Measurements from ENCODE around the gene PLA2G2F. TPM values are rescaled to one million over a fixed set of nuclear protein-coding genes. Genes with fewer than 3 reads are reported as not detected.

PLA2G2F gene
- total RNA-seq, 1 donor from 2014 or later: not detected

DNA sequence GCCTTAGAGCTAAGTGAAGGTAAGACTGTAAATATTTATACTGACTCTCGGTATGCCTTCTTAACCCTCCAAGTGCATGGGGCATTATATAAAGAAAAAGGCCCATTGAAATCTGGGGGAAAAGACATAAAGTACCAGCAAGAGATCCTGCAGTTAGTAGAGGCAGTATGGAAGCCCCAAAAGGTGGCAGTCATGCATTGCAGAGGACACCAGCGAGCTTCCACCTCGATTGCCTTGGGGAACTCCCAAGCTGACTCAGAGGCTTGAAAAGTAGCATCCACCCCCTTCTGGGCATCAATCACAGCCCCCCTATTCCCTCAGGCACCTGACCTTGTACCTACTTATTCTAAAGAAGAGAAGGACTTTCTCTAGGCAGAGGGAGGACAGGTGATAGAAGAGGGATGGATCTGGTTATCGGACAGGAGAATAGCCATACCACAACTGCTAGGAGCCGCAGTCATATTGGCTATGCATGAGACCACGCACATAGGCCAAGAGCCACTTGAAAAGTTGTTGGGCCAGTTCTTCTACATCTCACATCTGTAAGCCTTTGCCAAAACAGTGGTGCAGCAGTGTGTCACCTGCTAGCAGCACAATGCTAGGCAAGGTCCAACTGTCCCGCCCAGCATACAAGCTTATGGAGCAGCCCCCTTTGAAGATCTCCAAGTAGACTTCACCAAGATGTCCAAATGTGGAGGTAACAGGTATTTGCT is 19.4 kb downstream of the PLA2G2F start:
- intact Hi-C loops (cut with micrococcal nuclease): no loop called here
- Mint-ChIP-seq H3K27me3 (no peaks in the 10 kb centered on the region), H3K36me3 (ENCODE audit: low read depth) (peaks cover 3% of the 10 kb centered on the region), H3K4me3 (no peak overlapping the region), H3K4me1 (peaks cover 12% of the 10 kb centered on the region), H3K9me3 (peaks cover 10% of the 10 kb centered on the region), H3K27ac (no peak overlapping the region)
- no peak for DNase-seq

DNA sequence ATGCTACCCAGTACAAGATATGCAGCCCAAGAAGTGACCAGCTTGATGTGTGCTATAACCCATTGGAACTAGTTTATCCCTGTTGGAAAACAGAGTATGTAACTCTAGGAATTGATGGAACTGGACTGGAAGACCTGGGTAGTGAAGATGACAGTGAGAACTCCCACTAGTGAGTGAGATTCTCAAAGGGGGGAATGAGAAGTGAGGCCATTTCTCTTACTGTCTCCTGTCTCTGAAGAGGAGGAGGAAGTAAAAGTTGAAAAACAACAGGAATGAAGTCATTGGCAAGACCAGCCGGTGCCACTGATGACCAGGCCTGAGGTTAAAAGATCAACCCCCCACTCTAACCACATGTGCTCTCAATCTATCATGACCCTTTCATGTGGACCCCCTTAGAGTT is 20.9 kb downstream of the PLA2G2F start:
- H3K27ac Mint-ChIP-seq: no peak overlapping the region
- H3K9me3 Mint-ChIP-seq: peaks cover 10% of the 10 kb centered on the region
- peaks cover 3% of the 10 kb centered on the region for H3K36me3 Mint-ChIP-seq (ENCODE audit: low read depth)
- H3K4me1 Mint-ChIP-seq: peaks cover under 1% of the 10 kb centered on the region
- H3K4me3 Mint-ChIP-seq: no peak overlapping the region
- intact Hi-C loops (cut with micrococcal nuclease): no loop called here
- peaks cover 2% of the 10 kb centered on the region for H3K27me3 Mint-ChIP-seq
- DNase-seq: no peak

- H3K27ac Mint-ChIP-seq: no peak overlapping the region
- H3K4me1 Mint-ChIP-seq: peaks cover 6% of the 10 kb centered on the region
- peaks cover 8% of the 10 kb centered on the region for H3K27me3 Mint-ChIP-seq
- intact Hi-C loops (cut with micrococcal nuclease): loop anchor here (1.0 kb wide), 1 partner anchor 31 kb away; no protein-coding TSS in a partner anchor
- no peak overlapping the region for H3K4me3 Mint-ChIP-seq
- H3K9me3 Mint-ChIP-seq: peaks cover 10% of the 10 kb centered on the region
- H3K36me3 Mint-ChIP-seq (ENCODE audit: low read depth): peaks cover 3% of the 10 kb centered on the region
- DNase-seq: no peak
These were observed 25.6 kb downstream of the PLA2G2F start for GRCh38 chr1:20164694-20165202.

GRCh38 chr1:20165522-20165951 is 26.4 kb downstream of the PLA2G2F start:
- Mint-ChIP-seq H3K9me3 (peaks cover 7% of the 10 kb centered on the region), H3K27me3 (peaks cover 8% of the 10 kb centered on the region), H3K36me3 (ENCODE audit: low read depth) (peaks cover 3% of the 10 kb centered on the region), H3K4me1 (peaks cover 6% of the 10 kb centered on the region), H3K27ac (no peak overlapping the region), H3K4me3 (no peak overlapping the region)
- peak; percentile 78 for DNase-seq
- intact Hi-C loops (cut with micrococcal nuclease): loop anchor here (1.0 kb wide), 1 partner anchor 30 kb away; no protein-coding TSS in a partner anchor

- Mint-ChIP-seq H3K36me3 (ENCODE audit: low read depth) (peaks cover 3% of the 10 kb centered on the region), H3K27ac (no peak overlapping the region), H3K9me3 (peaks cover 7% of the 10 kb centered on the region), H3K4me3 (no peak overlapping the region), H3K4me1 (peaks cover 6% of the 10 kb centered on the region), H3K27me3 (peaks cover 8% of the 10 kb centered on the region)
- intact Hi-C loops (cut with micrococcal nuclease): no loop called here
- no peak for DNase-seq
These were observed 26.9 kb downstream of the PLA2G2F start for GRCh38 chr1:20166051-20166450.

DNA sequence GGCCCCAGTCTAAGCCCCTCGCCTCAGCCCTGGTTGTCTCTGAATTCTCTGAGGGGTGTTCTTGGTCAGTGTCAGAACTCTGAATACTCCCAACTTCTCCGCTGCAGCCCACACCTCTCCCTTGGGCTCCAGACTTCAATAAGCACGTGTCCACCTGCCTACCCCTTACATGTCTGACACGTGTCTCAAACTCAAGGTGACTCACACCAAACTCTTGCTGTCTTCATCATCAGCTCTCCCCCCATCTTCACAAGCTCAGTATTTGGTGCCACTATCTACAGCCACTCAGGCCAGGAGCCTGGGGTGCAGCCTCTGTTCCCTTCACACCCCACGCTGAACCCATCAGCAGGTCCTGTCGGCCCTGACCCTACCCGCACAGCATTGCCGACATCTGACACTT is 28.0 kb downstream of the PLA2G2F start:
- no peak for DNase-seq
- peaks cover 8% of the 10 kb centered on the region for H3K27me3 Mint-ChIP-seq
- peaks cover 5% of the 10 kb centered on the region for H3K9me3 Mint-ChIP-seq
- no peaks in the 10 kb centered on the region for H3K36me3 Mint-ChIP-seq (ENCODE audit: low read depth)
- H3K27ac Mint-ChIP-seq: no peak overlapping the region
- intact Hi-C loops (cut with micrococcal nuclease): no loop called here
- H3K4me1 Mint-ChIP-seq: peaks cover 13% of the 10 kb centered on the region
- H3K4me3 Mint-ChIP-seq: no peak overlapping the region

GRCh38 chr1:20168564-20169491 is 29.7 kb downstream of the PLA2G2F start:
- Mint-ChIP-seq H3K4me3 (no peak overlapping the region), H3K27ac (no peak overlapping the region), H3K4me1 (peaks cover 17% of the 10 kb centered on the region), H3K36me3 (ENCODE audit: low read depth) (no peaks in the 10 kb centered on the region), H3K27me3 (peaks cover 8% of the 10 kb centered on the region), H3K9me3 (no peaks in the 10 kb centered on the region)
- intact Hi-C loops (cut with micrococcal nuclease): no loop called here
- DNase-seq: no peak

DNA sequence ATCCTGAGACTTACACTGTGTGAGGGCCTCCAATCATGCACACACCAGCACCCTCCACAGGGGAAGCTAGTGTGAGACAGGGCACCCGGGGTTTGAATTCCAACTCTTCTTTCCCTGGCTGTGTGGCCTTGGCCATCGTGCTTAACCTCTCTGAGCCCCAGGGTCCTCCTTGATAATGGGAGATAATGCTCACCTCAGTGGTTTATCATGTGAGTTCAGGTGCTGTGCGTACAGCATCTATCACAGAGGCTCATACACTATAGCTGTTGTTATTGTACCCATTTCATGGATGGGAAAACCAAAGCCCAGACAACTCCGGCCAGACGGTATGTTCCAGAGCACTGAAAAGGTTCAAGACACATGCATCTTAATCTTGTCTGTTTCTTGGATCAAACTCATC is 30.8 kb downstream of the PLA2G2F start:
- no peak overlapping the region for H3K4me3 Mint-ChIP-seq
- intact Hi-C loops (cut with micrococcal nuclease): loop anchor here (2.0 kb wide), 1 partner anchor 17 kb away; the partner anchor contains the start of genes PLA2G2C and UBXN10
- H3K4me1 Mint-ChIP-seq: peaks cover 24% of the 10 kb centered on the region
- H3K36me3 Mint-ChIP-seq (ENCODE audit: low read depth): no peaks in the 10 kb centered on the region
- peaks cover 6% of the 10 kb centered on the region for H3K27me3 Mint-ChIP-seq
- no peak overlapping the region for H3K27ac Mint-ChIP-seq
- no peaks in the 10 kb centered on the region for H3K9me3 Mint-ChIP-seq
- DNase-seq: no peak

DNA sequence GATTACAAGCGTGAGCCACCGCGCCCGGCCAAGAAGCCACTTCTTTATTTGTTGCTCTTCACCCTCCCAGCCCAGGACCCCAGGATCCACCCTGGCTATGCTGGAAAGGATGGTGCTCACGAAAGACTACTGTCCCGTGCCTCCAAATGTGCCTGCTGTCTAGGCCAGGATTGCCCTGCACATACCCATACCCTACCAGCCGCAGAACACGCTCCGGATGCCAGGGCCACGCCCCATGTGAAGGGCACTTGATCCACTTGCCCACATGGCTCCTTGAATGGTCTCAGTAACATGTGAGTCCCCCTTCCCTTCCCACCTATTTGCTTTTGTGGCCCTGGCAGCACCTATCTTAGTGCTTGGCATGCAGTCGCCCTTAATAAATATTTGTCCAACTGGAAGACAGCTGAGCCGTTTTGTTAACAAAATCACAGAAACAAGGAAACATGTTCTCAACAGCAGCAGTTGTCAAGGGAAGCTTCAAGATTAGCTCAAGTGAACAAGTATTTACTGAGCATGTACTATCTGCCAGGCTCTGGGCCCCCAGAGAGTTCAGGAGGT is 33.0 kb downstream of the PLA2G2F start:
- H3K27ac Mint-ChIP-seq: no peak overlapping the region
- peaks cover 31% of the 10 kb centered on the region for H3K4me1 Mint-ChIP-seq
- no peak overlapping the region for H3K4me3 Mint-ChIP-seq
- no peaks in the 10 kb centered on the region for H3K36me3 Mint-ChIP-seq (ENCODE audit: low read depth)
- H3K27me3 Mint-ChIP-seq: peaks cover 3% of the 10 kb centered on the region
- no peak for DNase-seq
- no peaks in the 10 kb centered on the region for H3K9me3 Mint-ChIP-seq
- intact Hi-C loops (cut with micrococcal nuclease): no loop called here

GRCh38 chr1:20174937-20175666 is 36.0 kb downstream of the PLA2G2F start:
- peaks cover 11% of the 10 kb centered on the region for H3K9me3 Mint-ChIP-seq
- intact Hi-C loops (cut with micrococcal nuclease): loop anchor here (1.0 kb wide), 1 partner anchor 11 kb away; the partner anchor contains the start of genes PLA2G2C and UBXN10
- H3K27me3 Mint-ChIP-seq: no peaks in the 10 kb centered on the region
- H3K36me3 Mint-ChIP-seq (ENCODE audit: low read depth): peaks cover 6% of the 10 kb centered on the region
- peak overlapping the region; percentile 36 for H3K4me3 Mint-ChIP-seq
- peaks cover 30% of the 10 kb centered on the region for H3K4me1 Mint-ChIP-seq
- no peak for DNase-seq
- H3K27ac Mint-ChIP-seq: peak overlapping the region; percentile 23

- H3K4me3 Mint-ChIP-seq: no peak overlapping the region
- peaks cover 3% of the 10 kb centered on the region for H3K27me3 Mint-ChIP-seq
- intact Hi-C loops (cut with micrococcal nuclease): no loop called here
- peaks cover 26% of the 10 kb centered on the region for H3K4me1 Mint-ChIP-seq
- H3K27ac Mint-ChIP-seq: no peak overlapping the region
- DNase-seq: no peak
- H3K36me3 Mint-ChIP-seq (ENCODE audit: low read depth): peaks cover 13% of the 10 kb centered on the region
- H3K9me3 Mint-ChIP-seq: peaks cover 12% of the 10 kb centered on the region
These were observed 39.7 kb downstream of the PLA2G2F start for GRCh38 chr1:20178634-20179370.

DNA sequence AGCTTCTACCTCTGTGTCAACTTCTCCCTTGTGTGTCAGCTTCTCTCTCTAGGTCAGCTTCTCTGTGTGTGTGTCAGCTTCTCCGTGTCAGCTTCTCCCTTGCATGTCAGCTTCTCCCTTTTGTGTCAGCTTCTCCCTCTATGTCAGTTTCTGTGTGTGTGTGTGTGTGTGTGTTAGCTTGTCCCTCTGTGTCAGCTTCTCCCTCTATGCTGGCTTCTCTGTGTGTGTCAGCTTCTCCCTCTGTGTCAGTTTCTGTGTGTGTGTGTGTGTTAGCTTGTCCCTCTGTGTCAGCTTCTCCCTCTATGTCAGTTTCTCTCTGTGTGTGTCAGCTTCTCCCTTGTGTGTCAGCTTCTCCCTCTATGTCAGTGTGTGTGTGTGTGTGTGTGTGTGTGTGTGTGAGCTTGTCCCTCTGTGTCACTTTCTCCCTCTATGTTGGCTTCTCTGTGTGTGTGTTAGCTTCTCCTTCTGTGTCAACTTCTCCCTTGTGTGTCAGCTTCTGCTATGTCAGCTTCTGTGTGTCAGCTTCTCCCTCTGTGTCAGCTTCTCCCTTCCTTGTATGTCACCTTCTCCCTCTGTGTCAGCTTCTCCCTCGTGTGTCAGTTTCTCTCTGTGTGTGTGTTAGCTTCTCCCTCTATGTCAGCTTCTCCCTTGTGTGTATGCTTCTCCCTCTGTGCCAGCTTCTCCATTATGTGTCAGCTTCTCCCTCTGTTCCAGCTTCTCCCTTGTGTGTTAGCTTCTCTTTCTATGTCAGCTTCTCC is 40.4 kb downstream of the PLA2G2F start:
- no peak overlapping the region for H3K4me3 Mint-ChIP-seq
- peaks cover 14% of the 10 kb centered on the region for H3K36me3 Mint-ChIP-seq (ENCODE audit: low read depth)
- intact Hi-C loops (cut with micrococcal nuclease): no loop called here
- H3K27me3 Mint-ChIP-seq: peaks cover 3% of the 10 kb centered on the region
- peaks cover 12% of the 10 kb centered on the region for H3K9me3 Mint-ChIP-seq
- no peak for DNase-seq
- peaks cover 31% of the 10 kb centered on the region for H3K4me1 Mint-ChIP-seq
- peak overlapping the region; percentile 39 for H3K27ac Mint-ChIP-seq

Data from activated CD4-positive, alpha-beta T cell treated with anti-CD3 and anti-CD28 coated beads, Interleukin-2, amount 10 ng/mL, durations not matched to agents 24 days and 14 days (primary cell).